Transverse colon (tissue), 3 donors: ENCODE data around the gene AOAH.

ENCODE experiments used
- CTCF ChIP-seq, 5 experiments: fragments of 200-600 bp in 3 of 5; fragments of 450-650 bp in 2 of 5; sonication (generic) in 3 of 5; IDR thresholded peaks; 1 replicate in 2 of 5; 2 replicates in 3 of 5; pipeline ENCODE4 v1.5.1; 2016 to 2017; ENCODE audit warnings: antibody characterized with exemption in 5 of 5, inconsistent platforms in 3 of 5, mild to moderate bottlenecking in 2 of 5, moderate library complexity in 1 of 5
- EP300 ChIP-seq: sonication (generic); formaldehyde crosslinking; IDR thresholded peaks from one replicate; pipeline ENCODE4 v1.6.1; 2017; ENCODE audit warnings: antibody characterized with exemption, low read depth

GRCh38 chr7:36652431-36652830, 71.9 kb downstream of the AOAH start:
- no peak for TF ChIP-seq EP300
- no peak for TF ChIP-seq CTCF (IDR thresholded peaks at IDR 0.05)
